AG04449 (cell line): ENCODE measurements around the gene CAMSAP1.

Experiments
- CTCF ChIA-PET: fragments of 350-600 bp; formaldehyde crosslinking; extraction: SDS; loops from one replicate; lab custom pipeline; 2021; ENCODE audit warnings: antibody characterized with exemption; lab: Yijun Ruan, JAX
- POLR2A ChIA-PET: fragments of 400-600, 350-600 bp; formaldehyde crosslinking; extraction: SDS; loops from one replicate; lab custom pipeline; 2020; ENCODE audit warnings: antibody characterized with exemption, inconsistent platforms; lab: Yijun Ruan, JAX
- DNase-seq: peaks from one replicate; pipeline ENCODE4 v3.0.0-alpha.2; 2010; ENCODE audit warnings: low read depth, low spot score
- H3K4me3 ChIP-seq: 2 replicates; pipeline ENCODE4 v1.5.1; 2011; ENCODE audit warnings: low read depth, mild to moderate bottlenecking, control low read depth, low read length
- CTCF ChIP-seq: IDR thresholded peaks from one replicate; pipeline ENCODE4 v1.5.1; 2011; ENCODE audit warnings: mild to moderate bottlenecking, moderate library complexity, low read length, control low read depth, inconsistent platforms; ENCODE audit not compliant: insufficient read depth; ENCODE audit errors: missing control alignments

CAMSAP1 gene

DNA sequence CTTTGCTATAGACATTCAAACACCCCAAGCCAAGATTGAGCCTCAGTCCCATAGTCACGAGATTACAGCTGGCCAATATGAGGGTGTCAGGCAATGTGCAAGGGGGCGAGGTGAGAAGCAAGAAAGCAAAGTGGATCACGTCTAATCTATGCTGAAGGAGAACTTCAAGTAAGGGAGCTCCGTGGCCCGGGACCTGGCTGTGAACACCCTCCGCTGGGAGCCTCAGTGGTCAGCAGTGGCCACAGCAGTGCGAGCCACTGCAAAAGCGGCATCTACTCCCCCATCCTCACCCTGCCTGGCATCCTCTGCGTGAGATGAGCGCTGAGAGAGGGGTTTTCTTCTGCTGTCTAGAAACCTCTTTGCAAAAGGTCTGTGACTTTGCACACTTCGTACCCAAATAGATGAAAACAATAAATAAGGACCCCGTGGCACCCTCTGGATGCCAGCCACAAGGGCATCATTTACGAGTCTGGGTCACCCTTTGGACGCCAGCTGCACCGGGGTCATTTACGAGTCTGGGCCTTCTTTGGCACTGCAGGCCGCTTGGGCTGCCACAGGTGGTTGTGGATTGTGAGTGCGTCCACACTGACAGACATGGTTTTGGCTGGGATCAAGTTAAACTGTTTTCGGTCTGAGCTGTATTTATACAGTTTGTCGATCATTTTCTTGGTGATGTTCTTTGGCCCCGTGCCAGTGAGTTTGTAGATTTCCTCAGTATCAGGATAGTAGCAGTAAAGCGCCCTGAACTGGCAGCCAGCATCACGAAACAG, 96.4 kb downstream of the CAMSAP1 start:
- no peak for DNase-seq
- POLR2A ChIA-PET = no interaction called here
- H3K4me3 ChIP-seq = no peak overlapping the region
- CTCF ChIA-PET = interaction anchor here (2.5 kb wide), 1 partner anchor 14 kb away, joined by 9 read pairs; no protein-coding TSS in a partner anchor
- TF ChIP-seq CTCF = no peak

DNA sequence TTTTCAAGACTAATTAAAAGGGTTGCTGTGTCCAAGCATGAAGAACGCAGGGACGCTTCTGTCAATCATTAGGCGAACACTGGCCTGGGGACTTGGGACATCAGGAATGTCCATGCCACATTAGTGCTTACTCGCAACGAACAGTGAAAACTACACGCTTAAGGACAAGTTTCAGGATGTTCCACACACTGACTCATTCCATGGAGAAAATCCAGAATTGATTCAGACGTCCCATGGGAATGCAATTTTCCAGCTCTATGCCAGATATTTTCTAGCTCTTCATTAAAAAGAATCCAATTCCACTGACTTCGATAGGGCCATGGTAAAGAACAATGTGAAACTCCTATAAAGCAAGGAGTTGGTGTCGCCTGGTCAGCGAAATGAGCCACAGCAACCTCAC, 98.2 kb downstream of the CAMSAP1 start:
- CTCF ChIA-PET = interaction anchor here (1.2 kb wide), 1 partner anchor 54 kb away, joined by 4 read pairs; no protein-coding TSS in a partner anchor
- POLR2A ChIA-PET = no interaction called here

DNA sequence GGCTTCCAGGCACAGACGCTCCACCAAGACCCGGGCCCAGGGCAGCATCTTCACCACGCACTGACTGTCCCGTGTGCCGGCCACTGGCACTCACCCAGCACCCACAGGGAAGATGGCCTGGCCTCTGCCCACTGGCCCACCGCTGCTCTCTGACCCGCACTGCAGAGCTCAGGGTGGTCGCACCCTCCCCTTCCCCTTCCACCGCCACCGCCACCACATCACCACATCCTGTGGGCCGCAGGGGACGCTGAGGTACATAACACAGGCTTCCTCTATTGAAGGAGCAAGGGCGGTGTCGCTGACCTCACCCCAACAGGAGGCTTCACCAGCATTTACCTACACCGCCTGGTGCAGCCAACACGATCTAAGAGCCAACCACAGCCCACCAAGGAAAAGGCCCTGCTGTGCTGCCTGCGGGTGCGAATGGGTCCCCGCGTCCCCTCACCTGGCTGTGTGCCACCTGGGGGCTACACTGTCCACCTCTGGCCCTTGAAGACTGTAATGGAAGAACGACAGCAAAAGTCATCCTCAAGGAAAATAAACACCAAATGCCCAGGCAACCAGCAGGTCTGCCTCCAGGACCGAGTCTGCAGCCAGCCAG, 101.8 kb downstream of the CAMSAP1 start:
- ChIA-PET CTCF (interaction anchor here (1.9 kb wide), 1 partner anchor 8 kb away, joined by 5 read pairs; no protein-coding TSS in a partner anchor), POLR2A (no interaction called here)
- no peak for DNase-seq
- TF ChIP-seq CTCF = no peak
- no peak overlapping the region for H3K4me3 ChIP-seq

More for the DNA sequence above, 98.2 kb downstream of the CAMSAP1 start:
- DNase-seq = no peak
- no peak for TF ChIP-seq CTCF
- H3K4me3 ChIP-seq = no peak overlapping the region

DNA sequence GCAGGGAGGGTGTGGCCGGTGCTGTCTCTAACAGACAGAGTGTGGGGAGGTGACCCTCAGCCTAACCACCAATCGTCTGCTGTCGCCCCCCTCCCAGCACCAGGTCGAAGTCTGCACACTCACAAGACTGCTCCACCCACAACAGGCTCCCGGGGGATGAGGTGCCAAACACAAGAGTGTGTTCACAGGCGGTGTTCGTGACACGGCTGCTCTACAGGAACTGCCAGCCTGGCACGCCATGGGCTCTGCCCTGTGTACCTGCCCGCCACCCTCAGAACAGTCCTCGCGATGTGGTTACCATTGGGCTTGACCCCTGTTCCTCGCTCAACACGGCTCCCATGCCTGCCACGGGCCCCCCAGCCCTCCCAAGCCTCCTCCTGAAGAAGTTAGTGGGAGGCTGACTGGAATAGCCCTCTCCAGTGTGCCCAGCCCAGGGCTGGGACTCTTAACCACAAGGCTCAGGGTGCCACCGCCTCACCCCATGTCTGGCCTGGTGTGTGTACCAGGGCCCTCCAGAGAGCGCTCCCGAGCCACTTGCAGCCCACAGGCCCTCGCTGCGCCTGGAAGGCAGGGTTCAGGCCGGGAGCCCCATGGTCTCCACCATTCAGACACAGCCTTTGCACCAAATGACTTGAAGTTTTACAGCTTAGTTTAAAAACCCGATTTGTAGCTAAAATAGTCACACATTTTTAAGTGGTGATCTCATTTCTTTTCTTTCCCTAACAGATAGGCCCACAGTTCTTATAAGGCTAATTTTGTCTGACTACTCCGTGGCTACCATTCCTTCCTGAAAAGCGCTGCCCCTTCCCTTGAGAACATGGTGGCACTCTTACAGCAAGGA, 102.5 kb downstream of the CAMSAP1 start:
- DNase-seq = no peak
- ChIA-PET POLR2A (no interaction called here), CTCF (interaction anchor here (1.9 kb wide), 1 partner anchor 7 kb away, joined by 5 read pairs; no protein-coding TSS in a partner anchor)
- H3K4me3 ChIP-seq = no peak overlapping the region
- no peak for TF ChIP-seq CTCF

DNA sequence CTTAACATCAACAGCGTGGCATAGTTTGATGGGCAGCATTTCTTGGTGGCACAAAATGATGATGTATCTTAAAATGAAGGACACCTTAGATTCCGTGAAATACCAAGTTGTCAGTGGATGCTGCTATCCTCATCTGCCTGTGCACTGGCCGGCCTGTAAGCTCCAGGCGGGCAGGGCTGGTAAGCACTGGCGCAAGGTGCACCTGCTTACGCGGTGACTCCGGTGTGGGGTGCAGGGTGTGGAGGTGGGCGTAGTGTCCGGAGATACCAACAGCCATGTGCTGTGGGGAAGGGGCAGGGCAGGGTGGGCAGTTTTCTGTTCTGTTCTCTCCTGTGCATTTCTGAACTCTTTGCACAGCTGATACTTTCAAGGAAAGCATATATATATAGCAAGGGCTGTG, 103.9 kb downstream of the CAMSAP1 start:
- CTCF ChIA-PET = no interaction called here
- DNase-seq = no peak
- no peak overlapping the region for H3K4me3 ChIP-seq
- TF ChIP-seq CTCF = no peak
- POLR2A ChIA-PET = no interaction called here

DNA sequence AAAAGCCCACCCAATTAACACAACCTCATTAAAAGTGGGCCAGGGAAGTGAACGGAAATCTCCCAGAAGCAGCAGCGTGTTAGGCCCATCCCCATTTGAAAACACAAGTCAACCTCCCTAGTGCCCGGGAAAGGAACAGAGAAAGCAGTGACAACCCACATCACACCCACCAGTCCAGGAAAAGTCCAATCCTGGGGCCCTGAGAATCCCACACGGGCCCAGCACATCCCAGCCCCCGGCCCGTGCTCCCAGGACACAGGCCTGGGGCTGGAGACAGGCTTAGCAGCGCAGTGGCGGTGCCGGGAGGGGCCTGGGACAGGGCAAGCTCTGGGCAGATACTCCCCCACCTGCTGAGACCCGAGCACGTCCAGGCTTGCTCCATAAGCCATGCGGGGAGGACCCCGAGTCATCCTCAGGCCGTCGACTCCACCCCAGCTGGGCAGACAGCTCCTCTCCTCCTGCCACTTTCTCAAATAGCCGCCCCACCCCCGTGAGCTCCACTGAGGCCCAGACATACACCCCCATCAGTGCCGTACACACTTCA, 104.4 kb downstream of the CAMSAP1 start:
- ChIA-PET CTCF (interaction anchor here (1.5 kb wide), 1 partner anchor 11 kb away, joined by 3 read pairs; no protein-coding TSS in a partner anchor), POLR2A (no interaction called here)
- no peak for DNase-seq
- no peak overlapping the region for H3K4me3 ChIP-seq
- no peak for TF ChIP-seq CTCF
